H4 (cell line): Measurements from ENCODE around the gene THAP3. TPM values are rescaled to one million over a fixed set of nuclear protein-coding genes. Genes with fewer than 3 reads are reported as not detected.
"Not testable (repeated sequence)": the region's sequence is repeated elsewhere in the genome, so short reads cannot be mapped to it uniquely, and the experiment has no call there.

Source experiments
- DNase-seq: peaks from one replicate; pipeline ENCODE4 v3.0.0-alpha.2; 2015; ENCODE audit warnings: low spot score
- total RNA-seq: library from RNA; depleted of rRNA; stranded (reverse); fragments of >200 nt; shearing (Covaris generic); gene quantifications from 2 replicates; pipeline ENCODE4 v1.2.3, GENCODE V29; 2014

THAP3 gene
- total RNA-seq, 1 experiment from 2014 or later = 11.4 TPM

DNA sequence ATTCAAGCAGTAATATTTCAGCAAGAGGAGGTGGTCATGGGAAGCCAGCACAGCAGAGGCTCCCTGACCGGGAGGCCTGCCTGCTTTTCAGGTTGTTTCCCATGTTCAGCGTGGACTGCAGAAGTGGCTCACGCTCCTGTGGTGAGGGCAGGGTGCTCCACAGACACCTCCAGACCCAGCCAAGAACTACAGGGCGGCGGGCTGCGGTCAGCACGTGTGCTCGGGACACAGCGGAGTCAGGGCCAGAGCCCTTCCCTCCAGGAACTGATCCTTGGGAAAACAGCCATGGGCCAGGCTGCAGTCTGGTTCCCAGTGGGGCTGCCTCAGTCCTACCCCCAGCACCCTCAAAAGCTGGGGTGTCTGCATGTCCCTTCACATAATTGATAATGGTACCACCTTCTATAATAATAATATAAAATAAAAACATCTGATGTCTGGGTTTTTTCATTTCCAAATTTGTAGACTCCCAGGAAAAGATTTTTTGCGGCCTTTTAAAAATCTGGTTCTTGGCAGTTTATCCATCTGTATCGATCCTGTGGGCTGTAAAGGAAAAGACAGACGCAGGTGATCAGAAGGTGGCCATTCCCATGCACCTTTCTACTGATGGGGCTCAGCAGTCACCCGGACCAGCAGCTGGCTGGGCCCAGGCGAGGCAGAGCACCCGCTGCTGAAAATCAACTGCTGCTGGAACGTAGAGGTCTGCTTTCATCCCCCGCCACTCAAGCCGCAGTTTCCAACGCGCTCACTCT lies 10.7 kb downstream of the THAP3 start:
- DNase-seq = no peak

DNA sequence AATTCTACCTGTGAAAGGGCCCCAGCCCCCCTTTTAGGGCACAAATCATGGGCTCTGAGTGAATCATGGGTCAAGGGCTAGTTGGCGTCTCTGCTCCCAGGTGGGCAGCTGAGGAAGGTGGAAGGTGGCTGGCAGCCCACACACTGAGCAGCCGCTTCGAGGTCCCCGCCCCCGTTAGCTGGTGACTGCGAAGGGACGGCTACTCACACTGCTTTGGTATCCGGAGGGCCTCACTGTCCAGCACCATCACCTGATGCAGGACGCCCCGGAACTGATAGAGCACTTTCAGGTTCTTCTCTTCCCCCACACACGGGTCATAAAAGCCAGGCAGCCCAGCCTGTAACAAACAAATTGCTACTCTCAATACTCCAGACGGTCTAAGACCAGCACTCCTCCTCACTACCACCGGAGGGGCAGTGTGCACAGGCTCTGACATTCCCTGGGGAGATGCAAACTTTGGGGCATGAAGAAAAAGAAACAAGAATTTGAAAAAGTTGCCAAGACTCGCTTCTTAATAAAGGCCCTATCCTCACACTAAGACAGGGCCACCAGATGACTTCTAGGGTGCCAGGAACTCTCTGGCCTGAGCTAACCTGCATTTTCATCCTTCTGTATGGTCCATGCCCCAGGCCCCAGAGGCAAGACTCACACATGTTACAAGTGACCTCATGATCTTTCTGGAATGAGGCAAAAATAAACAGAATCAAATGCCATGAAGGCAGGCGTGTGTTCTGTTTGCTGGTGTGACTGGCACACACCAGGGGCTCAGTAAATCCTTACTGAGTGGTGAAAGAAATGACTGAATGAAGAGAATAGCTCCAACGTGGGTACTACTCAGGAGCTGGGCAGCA lies 11.5 kb downstream of the THAP3 start:
- DNase-seq = no peak

DNA sequence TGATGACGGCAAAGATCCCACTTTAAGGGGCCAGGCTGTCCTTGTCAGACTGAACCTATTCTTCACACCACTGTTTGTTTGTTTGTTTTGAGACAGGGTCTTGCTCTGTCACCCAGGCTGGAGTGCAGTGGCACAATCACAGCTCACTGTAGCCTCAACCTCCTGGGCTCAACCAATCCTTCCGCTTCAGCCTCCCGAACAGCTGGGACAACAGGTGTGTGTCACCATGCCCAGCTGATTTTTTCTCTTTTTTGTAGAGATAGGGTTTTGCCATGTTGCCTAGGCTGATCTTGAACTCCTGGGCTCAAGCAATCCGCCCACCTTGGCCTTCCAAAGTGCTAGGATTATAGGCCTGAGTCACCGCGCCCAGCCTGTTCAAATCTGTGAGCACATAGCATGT lies 12.1 kb downstream of the THAP3 start:
- DNase-seq = not testable (repeated sequence)

DNA sequence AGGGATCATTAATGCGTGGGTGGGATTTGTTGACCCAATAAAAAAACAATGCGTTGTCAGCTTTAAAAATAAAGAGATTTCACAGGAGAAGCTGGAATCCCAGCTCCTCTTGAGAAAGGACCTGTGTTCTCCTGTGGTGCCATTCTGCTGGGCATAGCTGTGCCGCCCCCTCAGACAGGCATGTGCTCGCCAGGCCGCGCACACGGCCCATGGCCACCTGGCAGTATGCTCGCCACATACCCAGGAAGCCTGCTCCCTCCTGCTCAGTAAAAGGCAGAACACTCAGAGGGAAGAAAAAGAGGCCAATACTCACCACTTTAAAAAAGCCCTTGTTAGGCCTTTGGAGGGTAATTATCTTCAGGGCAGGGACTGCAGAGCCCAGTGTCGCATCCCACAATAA lies 13.1 kb downstream of the THAP3 start:
- no peak for DNase-seq

DNA sequence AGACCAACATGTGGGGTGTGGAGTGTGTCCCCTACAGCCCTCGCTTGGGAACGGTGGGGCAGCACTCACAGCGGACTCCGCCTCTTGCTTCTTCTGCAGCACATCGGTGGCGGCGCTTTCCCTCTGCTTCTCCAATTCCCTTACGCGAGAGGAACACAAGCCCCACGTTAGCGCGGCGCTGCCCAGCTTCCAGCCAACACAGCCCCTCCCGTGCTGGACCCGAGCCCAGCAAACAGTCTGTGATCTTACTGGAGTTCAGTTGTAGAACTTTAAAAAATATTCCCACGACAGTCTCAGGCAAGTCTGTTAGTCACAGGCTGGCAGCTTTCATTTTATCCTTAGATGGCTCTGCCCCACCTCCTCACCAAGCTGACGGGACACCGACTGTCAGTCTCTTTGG lies 13.6 kb downstream of the THAP3 start:
- no peak for DNase-seq

DNA sequence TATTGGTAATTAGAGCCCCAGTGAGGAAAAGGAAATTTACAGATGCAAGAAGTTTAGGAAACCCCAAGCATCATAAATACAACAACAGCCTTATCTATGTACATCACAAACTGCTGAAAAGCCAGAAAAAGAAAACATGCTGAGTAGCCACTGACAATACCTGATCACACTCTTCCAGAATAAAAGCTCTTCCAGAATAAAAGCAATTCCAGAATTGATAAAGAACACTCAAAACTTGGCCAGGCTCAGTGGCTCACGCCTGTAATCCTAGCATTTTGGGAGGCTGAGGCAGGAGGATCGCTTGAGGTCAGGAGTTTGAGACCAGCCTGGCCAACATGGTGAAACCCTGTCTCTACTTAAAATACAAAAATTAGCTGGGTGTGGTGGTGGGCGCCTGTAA lies 16.2 kb downstream of the THAP3 start:
- not testable (repeated sequence) for DNase-seq

DNA sequence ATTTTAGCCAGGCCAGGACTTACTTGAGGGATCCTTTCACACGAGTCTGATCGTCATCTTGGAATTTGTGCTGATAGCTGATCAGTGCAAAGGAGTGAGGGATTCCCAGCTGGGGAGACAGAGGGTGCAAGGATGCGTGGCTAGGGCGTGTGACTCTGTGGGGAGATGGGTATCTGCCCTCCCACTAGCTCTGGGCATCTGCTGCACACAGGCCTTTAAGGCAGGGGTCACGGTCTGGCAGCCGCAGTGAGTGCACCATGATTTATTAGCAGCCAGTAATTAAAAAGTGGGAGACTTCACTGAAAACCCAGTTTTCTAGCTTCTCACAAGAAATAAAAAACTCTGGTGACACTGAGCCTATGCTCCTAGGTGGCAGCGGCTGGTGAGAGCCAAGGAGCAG lies 20.4 kb downstream of the THAP3 start:
- no peak for DNase-seq

DNA sequence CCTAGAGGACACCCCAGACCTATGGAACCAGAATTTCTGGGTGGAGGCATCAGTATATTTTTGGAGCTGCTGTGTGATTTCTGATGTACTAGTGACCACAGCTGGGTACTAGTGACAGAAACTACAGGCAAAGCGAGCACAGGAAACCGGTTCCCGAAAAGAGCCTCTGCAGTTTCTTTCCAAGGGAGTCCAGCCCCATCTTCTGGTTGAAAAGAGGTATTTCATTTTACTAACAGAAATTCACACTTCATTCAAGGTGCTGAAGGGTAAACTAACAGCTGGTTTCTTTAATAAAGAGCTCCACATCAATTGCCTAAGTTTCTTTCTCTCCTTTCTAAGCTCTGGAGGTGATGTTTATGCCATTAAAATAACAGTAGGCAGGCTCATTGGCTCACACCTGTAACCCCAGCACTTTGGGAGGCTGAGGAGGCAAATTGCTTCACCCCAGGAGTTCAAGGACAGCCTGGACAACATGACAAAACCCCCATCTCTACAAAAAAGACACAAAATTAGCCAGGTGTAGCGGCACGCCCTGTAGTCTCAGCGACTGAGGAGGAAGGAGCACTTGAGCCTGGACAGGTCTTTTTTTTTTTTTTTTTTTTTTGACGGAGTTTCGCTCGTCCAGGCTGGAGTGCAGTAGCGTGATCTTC lies 22.0 kb downstream of the THAP3 start:
- no peak for DNase-seq

DNA sequence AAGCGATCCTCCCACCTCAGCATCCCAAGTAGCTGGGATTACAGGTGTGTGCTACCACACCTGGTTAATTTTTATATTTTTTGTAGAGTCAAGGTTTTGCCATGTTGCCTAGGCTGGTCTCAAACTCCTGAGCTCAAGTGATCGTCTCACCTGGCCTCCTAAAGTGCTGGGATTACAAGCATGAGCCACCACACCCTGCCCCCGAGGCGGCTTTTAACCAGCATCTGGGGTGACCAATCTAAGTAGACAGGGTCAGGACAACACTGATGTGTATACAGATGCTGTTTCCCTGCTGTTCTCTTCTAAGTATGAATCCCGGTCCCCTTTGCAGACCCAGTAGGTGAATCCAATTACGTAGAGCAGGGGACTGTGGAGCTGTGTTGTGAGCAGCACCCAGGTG lies 23.9 kb downstream of the THAP3 start:
- DNase-seq = no peak

DNA sequence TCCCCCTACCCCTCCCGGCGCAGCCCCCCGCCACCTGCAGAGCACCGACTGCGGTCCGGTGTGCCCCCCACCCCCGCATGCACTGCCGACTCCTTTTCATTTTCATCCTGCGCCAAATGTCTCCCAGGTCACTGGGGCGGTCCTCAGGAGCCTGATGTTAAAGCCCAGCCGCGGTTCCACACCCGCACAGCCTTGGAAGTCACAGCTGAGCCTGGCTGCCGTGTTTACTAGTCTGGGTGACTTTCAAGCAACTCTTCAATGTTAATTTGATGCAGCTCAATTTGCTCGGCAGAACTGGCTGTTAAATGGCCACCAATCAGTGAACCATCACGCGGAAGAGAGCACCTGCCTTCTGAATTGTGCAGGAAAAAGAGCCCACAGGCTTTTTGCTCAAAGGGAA lies 27.2 kb downstream of the THAP3 start:
- no peak for DNase-seq

DNA sequence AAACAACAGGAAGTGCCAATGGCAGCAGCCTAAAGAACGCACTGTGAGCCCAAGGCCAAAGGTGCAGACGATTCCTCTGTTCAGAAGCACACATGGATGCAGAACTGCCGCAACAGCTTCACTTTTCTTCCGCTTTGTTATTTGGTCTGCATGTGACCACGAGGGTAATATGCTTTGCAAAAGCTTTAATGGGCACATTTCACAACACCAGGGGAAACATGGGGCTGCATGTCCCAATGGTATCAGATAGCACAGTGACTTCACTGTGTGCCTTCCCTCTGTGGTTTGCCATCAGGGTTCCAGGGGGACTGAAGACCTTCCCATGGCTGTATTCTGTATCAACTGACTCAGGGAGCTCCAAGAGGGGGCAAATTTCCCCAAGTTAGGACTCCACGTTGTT lies 28.3 kb downstream of the THAP3 start:
- no peak for DNase-seq

DNA sequence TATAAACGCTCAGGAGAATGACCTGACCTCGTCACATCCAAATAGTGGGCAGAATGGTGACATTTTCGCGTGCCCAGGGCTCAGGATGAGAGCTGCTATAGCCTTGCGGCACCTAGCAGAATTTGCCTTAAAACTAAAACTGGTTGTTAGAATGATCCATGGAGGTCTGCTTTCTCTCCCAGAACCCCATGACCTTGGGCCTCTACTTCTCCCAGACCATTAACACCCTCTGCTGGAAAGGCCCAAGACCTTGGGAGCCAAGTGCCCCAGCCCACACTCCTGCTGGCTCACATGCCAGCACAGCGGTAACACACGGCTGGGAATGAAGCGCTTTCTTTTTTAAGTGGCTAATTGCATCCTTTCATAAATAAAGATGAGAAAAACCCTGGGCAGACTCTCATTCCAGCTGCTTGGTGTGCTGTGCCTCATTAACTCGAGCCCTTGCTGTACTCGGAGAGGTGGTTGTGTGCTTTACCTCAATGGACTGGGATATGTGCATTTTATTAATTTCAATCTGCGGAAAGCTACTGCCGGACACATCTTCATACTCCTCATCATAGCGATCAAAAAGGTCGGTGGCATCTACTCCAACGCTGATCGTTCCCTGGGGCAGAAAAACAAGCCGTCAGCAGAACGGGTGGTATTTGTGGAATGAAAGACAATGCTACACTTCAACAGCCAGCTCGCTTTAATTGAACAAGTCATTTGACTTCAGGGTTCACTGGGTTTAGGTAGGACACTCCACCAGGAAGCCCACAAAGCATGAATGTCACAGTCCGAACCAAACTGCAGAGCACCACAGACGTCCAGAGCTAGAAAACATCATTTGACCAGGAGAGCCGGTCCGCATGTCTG lies 29.0 kb downstream of the THAP3 start:
- no peak for DNase-seq

DNA sequence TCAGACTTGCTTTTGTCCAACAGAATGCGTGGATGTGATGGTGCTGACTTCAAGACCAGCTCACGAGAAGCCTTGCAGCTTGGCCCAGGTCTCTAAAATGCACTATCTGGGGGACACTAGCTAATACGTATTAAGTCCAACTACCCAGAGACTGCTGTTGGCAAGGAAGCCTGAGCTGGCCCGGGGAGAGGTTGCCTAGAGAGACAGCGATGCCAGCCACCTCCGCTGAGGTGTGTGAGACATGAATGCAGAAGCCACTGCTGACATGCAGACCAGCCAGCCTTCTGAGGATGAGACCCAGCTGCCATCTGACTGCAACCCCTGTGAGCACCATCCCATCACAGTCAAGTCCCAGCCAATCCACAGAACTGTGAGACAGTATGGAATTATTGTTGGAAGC lies 32.5 kb downstream of the THAP3 start:
- no peak for DNase-seq

DNA sequence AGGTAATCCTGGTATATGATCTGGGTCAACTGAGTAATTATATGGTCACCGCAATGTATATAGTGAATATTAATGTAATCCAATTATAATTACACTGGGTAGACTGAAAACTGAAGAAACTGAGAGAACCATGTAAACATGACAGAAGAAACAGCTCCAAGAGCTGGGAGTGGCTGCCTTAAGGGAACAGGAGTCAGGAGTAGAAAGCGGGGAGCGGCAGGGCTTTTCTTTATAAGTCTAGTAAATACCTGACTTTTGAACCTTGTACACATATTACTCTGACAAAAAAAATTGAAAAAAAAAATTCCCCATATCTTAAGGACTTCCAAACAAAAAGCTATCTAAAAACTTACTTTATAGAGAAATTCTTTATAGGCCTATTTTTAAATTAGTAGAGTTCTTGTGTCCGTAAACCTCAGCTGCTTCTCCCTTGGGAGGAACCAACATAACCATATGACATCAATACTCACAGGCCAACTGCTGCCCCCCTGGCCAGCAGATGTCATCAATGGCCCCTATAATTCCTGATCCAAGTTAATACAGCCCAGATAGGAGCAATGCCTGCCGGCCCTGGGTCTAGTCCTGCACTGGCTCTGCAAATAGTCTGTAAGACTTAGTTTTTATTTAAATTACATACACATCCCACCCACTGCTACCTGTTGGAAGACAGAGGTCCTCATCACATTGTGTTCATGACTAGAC lies 33.8 kb downstream of the THAP3 start:
- DNase-seq = no peak

DNA sequence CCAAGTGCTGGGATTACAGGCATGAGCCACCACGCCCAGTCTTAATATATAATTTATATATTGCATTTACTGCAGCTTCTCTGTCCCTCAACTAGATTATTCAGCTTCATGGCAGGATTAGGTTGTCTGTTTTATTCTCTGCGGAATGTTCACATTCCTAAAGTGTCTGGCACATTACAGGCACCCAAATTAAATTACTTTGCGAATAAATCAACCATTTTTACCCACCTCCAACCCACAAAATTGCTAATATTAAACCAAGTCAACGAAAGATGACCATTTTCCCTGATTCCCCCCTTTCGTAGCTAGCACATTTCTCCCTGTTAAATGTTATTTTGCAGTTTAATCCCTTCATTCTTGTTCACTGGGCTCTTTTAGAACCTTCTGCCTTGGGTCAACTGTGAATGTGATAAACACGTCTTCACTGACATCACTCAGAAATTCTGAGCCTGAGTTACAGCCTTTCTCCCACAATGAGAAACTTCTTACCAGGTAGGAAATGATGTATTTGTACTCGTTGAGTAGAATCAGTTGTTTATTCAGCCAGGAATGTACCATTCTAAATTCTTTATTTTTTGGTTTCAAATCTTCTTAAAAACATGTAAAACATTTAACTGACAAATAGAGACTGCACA lies 35.9 kb downstream of the THAP3 start:
- DNase-seq = no peak

DNA sequence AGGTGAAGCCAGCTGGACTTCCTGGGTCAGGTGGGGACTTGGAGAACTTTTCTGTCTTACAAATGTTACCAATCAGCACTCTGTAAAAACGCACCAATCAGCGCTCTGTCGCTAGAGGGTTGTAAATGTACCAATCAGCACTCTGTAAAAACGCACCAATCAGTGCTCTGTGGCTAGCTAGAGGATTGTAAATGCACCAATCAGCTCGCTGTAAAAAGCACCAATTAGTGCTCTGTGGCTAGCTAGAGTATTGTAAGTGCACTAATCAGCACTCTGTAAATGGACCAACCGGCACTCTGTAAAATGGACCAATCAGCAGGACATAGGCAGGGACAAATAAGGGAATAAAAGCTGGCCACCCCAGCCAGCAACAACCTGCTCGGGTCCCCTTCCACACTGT lies 37.8 kb downstream of the THAP3 start:
- not testable (repeated sequence) for DNase-seq

DNA sequence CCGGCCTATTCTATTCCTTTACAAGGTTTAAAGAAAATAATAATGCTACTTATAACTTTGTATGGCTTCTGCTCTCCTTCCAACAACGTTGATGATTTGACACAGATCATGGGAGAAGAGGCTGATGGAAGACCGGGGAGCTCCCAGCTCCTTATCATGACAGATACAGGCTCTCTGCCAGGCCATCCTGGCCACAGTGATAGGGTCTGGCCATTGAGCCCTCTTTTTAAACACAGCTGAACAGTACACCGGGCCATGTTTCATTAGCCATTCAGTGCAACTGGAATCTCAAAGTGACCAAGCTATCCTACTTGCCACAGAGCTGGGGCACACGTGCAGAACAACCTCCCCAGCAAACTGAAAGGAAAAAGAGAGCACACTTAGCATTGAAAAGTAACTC lies 42.0 kb downstream of the THAP3 start:
- DNase-seq = no peak

DNA sequence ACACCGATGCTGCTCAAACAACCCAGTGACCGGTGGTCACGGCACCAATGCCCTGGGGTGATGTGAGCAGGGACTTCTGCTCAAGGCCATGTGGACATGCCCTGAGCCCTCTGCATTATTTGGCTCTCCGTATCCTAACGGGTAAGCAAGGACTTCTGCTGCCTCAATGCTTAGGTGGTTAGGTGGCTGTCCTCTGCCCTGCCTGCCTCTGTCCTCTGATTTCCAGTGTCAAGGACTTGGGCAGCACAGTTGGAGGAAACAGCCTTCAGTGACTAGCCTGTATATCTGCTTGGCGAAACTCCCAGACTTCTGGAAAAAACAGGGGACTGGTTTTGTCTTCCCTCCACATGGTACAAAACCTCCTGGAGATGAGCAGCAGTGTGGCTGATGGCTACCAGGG lies 42.5 kb downstream of the THAP3 start:
- no peak for DNase-seq

DNA sequence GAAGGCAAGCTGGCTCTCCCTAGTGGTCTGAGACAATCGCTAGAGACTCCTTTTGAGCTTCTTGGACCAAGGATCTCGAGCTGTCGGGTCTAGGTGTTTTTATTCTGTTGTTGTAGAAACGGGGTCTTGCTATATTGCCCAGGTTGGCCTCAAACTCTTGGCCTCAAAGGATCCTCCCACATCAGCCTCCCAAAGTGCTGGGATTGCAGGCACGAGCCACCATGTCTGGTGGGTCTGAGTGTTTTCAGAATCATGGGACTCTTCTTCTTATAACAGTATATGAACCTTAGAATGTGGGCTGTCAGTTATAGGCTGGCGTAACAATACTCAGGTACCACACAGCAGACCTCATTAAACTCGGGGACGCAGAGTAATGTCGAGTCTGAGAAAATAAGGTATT lies 43.8 kb downstream of the THAP3 start:
- no peak for DNase-seq

DNA sequence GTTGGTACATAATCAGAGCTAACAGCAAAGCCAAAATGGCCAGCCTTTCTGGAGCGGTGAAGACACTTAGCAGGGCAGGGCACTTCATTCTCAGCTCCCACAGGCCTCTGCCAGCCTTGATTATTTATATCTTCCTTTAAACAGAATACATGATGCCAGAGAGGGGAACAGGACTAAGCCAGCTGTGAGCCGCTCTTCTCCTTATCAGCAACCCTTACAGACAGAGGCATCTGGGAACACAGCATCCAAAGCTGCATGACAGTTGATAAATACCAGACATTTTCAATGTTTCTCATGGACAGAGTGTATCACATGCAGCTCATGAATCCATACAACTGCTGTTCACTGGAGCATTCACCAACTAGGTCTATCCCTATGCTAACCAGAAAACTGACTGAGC lies 47.9 kb downstream of the THAP3 start:
- no peak for DNase-seq
